ENCODE measurements around the gene VAV2.
A peak's percentile ranks its signal among the peaks of the same experiment; 100 is the strongest.
"Not testable (repeated sequence)": the region's sequence is repeated elsewhere in the genome, so short reads cannot be mapped to it uniquely, and the experiment has no call there.

Gene VAV2

GRCh38 chr9:133996531-133997520, 4.7 kb upstream of the VAV2 start:
- DNase-seq, result no peak

- peak; percentile 29 for DNase-seq
Observed at GRCh38 chr9:133995012-133995896, 3.1 kb upstream of the VAV2 start.

GRCh38 chr9:133994353-133995011, 2.4 kb upstream of the VAV2 start:
- DNase-seq, result peak; percentile 92

- no peak for DNase-seq
Observed at GRCh38 chr9:133993635-133994253, 1.6 kb upstream of the VAV2 start.

GRCh38 chr9:133992780-133993634, 883 bp upstream of the VAV2 start:
- peak; percentile 82 for DNase-seq

GRCh38 chr9:133991214-133991921, 756 bp downstream of the VAV2 start:
- no peak for DNase-seq

- no peak for DNase-seq
Observed at GRCh38 chr9:133990366-133991213, 1.5 kb downstream of the VAV2 start.

- no peak for DNase-seq
Observed at GRCh38 chr9:133989625-133990365, 2.3 kb downstream of the VAV2 start.

GRCh38 chr9:133988771-133989170, 3.4 kb downstream of the VAV2 start:
- DNase-seq, result not testable (repeated sequence)

GRCh38 chr9:133987946-133988665, 4.0 kb downstream of the VAV2 start:
- no peak for DNase-seq

- DNase-seq, result no peak
Observed at GRCh38 chr9:133987446-133987788, 4.7 kb downstream of the VAV2 start.

GRCh38 chr9:133986774-133987445, 5.2 kb downstream of the VAV2 start:
- DNase-seq, result no peak

- no peak for DNase-seq
Observed at GRCh38 chr9:133986061-133986460, 6.1 kb downstream of the VAV2 start.

GRCh38 chr9:133982971-133983720, 9.0 kb downstream of the VAV2 start:
- DNase-seq, result no peak

GRCh38 chr9:133981958-133982681, 10.0 kb downstream of the VAV2 start:
- DNase-seq, result no peak

GRCh38 chr9:133981589-133981957, 10.6 kb downstream of the VAV2 start:
- no peak for DNase-seq
